ENCODE measurements around the gene SYT2.
"Not testable (repeated sequence)": the region's sequence is repeated elsewhere in the genome, so short reads cannot be mapped to it uniquely, and the experiment has no call there.

The SYT2 gene

GRCh38 chr1:202542415-202542814 lies 167.8 kb downstream of the SYT2 start:
- H3K27ac Mint-ChIP-seq; H3K36me3 Mint-ChIP-seq (ENCODE audit: low read depth); H3K9me3 Mint-ChIP-seq; H3K4me3 Mint-ChIP-seq; intact Hi-C loops (cut with micrococcal nuclease): not testable (repeated sequence)
- H3K27me3 Mint-ChIP-seq, result peaks cover 35% of the 10 kb centered on the region
- H3K4me1 Mint-ChIP-seq (ENCODE audit: low read depth), result peaks cover 51% of the 10 kb centered on the region

- H3K27me3 Mint-ChIP-seq, result peaks cover 25% of the 10 kb centered on the region
- peaks cover 38% of the 10 kb centered on the region for H3K4me1 Mint-ChIP-seq (ENCODE audit: low read depth)
- H3K9me3 Mint-ChIP-seq; intact Hi-C loops (cut with micrococcal nuclease); H3K36me3 Mint-ChIP-seq (ENCODE audit: low read depth); H3K4me3 Mint-ChIP-seq; H3K27ac Mint-ChIP-seq: not testable (repeated sequence)
Observed at GRCh38 chr1:202540858-202541257, 169.4 kb downstream of the SYT2 start.

All from dendritic cell treated with granulocyte-macrophage colony-stimulating factor and Interleukin-4, amounts not matched to agents 40 ng/mL and 50 ng/mL, for 4 days (primary cell).